ENCODE measurements around the gene ABHD1. TPM values are rescaled to one million over a fixed set of nuclear protein-coding genes. Genes with fewer than 3 reads are reported as not detected.
A peak's percentile ranks its signal among the peaks of the same experiment; 100 is the strongest.

ABHD1 gene
- total and polyA plus RNA-seq, 4 donors: 0.09 to 2.0 (median 0.61) TPM

DNA sequence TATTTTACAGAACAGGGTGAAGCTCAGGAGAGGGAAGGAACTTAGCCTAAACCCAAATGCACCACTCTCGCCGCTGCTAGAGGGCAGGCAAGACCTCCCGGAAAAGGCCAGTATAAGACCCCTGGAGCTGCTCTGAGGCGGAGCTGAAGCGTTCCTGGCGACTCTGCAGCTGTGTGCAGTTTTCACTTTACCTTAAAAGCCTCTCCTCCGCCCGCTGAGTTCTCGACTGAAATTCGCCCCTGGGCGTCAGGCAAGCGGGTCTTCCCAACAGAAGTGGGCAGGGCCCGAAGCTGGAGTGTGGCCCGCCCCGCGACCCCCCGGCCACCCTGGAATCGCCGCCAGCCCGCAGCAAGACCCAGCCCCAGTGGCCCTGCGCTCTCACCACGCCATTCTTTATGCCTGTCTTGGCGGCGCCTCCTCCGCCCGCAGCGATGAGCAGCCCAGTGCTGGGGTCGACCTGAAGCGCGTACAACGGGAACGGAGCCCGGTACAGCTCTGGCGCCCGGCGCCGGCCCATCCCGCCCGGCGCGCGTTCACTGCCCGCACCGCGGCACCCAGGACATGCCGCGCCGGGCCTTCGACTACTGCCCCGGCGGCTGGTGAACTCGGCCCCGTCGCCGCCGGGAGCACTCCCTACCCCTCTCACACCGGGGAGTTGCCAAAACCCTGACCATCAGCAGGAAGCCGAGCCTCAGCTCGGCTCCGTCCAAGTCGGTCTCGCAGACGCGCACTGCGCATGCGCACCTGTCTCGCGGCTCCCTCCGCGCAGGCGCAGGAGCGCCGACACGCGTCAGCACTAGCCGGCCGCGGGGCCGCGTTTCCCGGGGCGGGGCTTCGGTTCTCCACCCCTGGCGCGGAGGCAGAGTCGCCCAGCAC is 10.5 kb downstream of the ABHD1 start, which contains the start of gene PREB (continued):
- TF ChIP-seq, protein P1, sequence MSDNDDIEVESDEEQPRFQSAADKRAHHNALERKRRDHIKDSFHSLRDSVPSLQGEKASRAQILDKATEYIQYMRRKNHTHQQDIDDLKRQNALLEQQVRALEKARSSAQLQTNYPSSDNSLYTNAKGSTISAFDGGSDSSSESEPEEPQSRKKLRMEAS (IDR thresholded peaks at IDR 0.05): no peak
- no peak for TF ChIP-seq FOXA1 (IDR thresholded peaks at IDR 0.05)
- TF ChIP-seq SP1 (IDR thresholded peaks at IDR 0.05): no peak

DNA sequence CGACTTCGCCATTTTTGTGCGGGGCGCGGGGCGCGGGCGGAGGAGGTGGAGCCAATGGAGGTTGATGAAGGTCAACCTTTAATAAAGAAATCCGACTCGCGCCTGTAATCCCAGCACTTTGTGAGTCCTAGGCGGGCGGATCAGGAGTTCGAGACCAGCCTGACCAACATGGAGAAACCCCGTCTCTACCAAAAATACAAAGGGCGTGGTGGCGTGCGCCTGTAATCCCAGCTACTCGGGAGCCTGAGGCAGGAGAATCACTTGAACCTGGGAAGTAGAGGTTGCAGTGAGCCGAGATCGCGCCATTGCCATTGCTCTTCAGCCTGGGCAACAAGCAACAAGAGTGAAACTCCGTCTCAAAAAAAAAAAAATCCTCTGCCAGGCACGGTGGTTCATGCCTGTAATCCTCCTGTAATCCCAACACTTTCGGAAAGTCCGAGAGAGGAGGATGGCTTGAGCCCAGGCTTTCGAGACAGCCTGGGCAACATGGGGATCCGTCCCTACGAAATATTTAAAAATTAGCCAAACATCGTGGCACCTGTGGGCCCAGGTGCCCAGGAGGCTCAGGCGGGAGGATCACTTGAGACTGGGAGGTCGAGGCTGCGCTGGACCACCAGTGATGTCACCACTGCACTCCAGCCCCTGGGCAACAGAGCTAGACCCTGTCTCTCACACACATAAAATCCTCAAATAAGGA is 11.3 kb downstream of the ABHD1 start:
- H3K27me3 ChIP-seq (ENCODE audit: control insufficient read depth in 4 of 4, insufficient read depth in 4 of 4, low read length in 3 of 4): no peaks in the 10 kb centered on the region
- 56% methylated on average over 33 of the region's 33 CpGs for WGBS
- H3K9ac ChIP-seq (ENCODE audit: low read depth in 1 of 2, low read length in 2 of 2): no peak overlapping the region
- H3K36me3 ChIP-seq (ENCODE audit: control insufficient read depth in 4 of 4, insufficient read depth in 3 of 4, low read depth in 1 of 4, low read length in 3 of 4): peaks cover 13 to 26% (median 22%) of the 10 kb centered on the region in 4 donors
- no peaks in the 10 kb centered on the region for H3K9me3 ChIP-seq (ENCODE audit: control insufficient read depth in 4 of 4, low read length in 3 of 4)
- H3K4me3 ChIP-seq (ENCODE audit: low read depth in 1 of 3, low read length in 3 of 3): no peak overlapping the region
- no peak for DNase-seq (ENCODE audit: low spot score)
- H3K27ac ChIP-seq (ENCODE audit: low read depth in 1 of 2, low read length in 2 of 2): peak overlapping the region in 1 of 2 donors; percentile 21
- H3K4me1 ChIP-seq (ENCODE audit: control insufficient read depth in 4 of 4, insufficient read depth in 4 of 4, low read length in 3 of 4): peaks cover 3 to 12% (median 10%) of the 10 kb centered on the region in 4 donors
- no peak for TF ChIP-seq JUND (IDR thresholded peaks at IDR 0.05)
- TF ChIP-seq NR2F2 (IDR thresholded peaks at IDR 0.05): no peak
- TF ChIP-seq SP1 (IDR thresholded peaks at IDR 0.05): peak; percentile 49
- TF ChIP-seq GABPA (IDR thresholded peaks at IDR 0.05 in 1 of 2, conservative IDR thresholded peaks at IDR 0.05 in 1 of 2): no peak
- TF ChIP-seq, protein P2, sequence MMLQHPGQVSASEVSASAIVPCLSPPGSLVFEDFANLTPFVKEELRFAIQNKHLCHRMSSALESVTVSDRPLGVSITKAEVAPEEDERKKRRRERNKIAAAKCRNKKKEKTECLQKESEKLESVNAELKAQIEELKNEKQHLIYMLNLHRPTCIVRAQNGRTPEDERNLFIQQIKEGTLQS (IDR thresholded peaks at IDR 0.05): no peak
- TF ChIP-seq, protein P3, sequence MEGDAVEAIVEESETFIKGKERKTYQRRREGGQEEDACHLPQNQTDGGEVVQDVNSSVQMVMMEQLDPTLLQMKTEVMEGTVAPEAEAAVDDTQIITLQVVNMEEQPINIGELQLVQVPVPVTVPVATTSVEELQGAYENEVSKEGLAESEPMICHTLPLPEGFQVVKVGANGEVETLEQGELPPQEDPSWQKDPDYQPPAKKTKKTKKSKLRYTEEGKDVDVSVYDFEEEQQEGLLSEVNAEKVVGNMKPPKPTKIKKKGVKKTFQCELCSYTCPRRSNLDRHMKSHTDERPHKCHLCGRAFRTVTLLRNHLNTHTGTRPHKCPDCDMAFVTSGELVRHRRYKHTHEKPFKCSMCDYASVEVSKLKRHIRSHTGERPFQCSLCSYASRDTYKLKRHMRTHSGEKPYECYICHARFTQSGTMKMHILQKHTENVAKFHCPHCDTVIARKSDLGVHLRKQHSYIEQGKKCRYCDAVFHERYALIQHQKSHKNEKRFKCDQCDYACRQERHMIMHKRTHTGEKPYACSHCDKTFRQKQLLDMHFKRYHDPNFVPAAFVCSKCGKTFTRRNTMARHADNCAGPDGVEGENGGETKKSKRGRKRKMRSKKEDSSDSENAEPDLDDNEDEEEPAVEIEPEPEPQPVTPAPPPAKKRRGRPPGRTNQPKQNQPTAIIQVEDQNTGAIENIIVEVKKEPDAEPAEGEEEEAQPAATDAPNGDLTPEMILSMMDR (IDR thresholded peaks at IDR 0.05; ENCODE audit: low read depth, low read length, missing input control): no peak
- peak in 1 of 2 donors; percentile 57 for TF ChIP-seq RXRA (IDR thresholded peaks at IDR 0.05)
- TF ChIP-seq FOXA2 (IDR thresholded peaks at IDR 0.05): no peak
- peak; percentile 99 for TF ChIP-seq YY1 (IDR thresholded peaks at IDR 0.05)
- no peak for TF ChIP-seq RAD21 (IDR thresholded peaks at IDR 0.05)
- TF ChIP-seq, protein P1 (IDR thresholded peaks at IDR 0.05): no peak
- no peak for TF ChIP-seq HNF4A (conservative IDR thresholded peaks at IDR 0.05)
- no peak for TF ChIP-seq TAF1 (conservative IDR thresholded peaks at IDR 0.05)
- no peak for TF ChIP-seq FOXA1 (IDR thresholded peaks at IDR 0.05)

DNA sequence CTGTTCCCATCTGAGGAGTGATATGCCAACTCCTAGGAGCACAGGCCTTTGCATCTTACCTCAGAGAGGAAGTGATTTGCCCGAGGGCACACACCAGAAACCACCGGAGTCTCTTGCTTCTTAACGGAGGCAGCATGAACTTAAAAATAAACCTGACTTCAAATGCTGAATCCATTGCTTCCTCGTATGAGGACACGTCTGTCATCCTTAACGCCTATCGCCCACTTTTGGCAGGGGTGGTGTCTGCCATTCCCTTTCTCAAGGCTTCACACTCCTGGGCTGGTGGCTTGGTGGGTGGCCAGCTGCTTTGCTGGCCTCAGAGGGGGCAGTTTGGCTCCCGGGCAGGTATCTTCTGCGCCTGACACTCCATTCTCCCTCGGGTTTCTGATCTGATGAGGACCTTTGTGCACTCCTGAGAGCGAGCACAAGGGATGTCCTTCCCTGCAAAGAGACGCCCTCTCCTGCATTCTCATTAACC is 11.9 kb downstream of the ABHD1 start:
- DNase-seq (ENCODE audit: low spot score): no peak
- TF ChIP-seq EGR1 (IDR thresholded peaks at IDR 0.05; ENCODE audit: low read depth in 2 of 2) (no peak), HNF4A (conservative IDR thresholded peaks at IDR 0.05) (no peak), HNF4G (IDR thresholded peaks at IDR 0.05) (no peak), YY1 (IDR thresholded peaks at IDR 0.05) (no peak)
- peaks cover 3 to 12% (median 10%) of the 10 kb centered on the region in 4 donors for H3K4me1 ChIP-seq (ENCODE audit: control insufficient read depth in 4 of 4, insufficient read depth in 4 of 4, low read length in 3 of 4)
- no peak overlapping the region for H3K4me3 ChIP-seq (ENCODE audit: low read depth in 1 of 3, low read length in 3 of 3)
- H3K9ac ChIP-seq (ENCODE audit: low read depth in 1 of 2, low read length in 2 of 2): no peak overlapping the region
- H3K36me3 ChIP-seq (ENCODE audit: control insufficient read depth in 4 of 4, insufficient read depth in 3 of 4, low read depth in 1 of 4, low read length in 3 of 4): peaks cover 10 to 20% (median 16%) of the 10 kb centered on the region in 4 donors
- H3K27ac ChIP-seq (ENCODE audit: low read depth in 1 of 2, low read length in 2 of 2): no peak overlapping the region
- 91% methylated on average over 12 of the region's 12 CpGs for WGBS
- H3K9me3 ChIP-seq (ENCODE audit: control insufficient read depth in 4 of 4, low read length in 3 of 4): no peaks in the 10 kb centered on the region
- H3K27me3 ChIP-seq (ENCODE audit: control insufficient read depth in 4 of 4, insufficient read depth in 4 of 4, low read length in 3 of 4): no peaks in the 10 kb centered on the region
